CD4-positive, CD25-positive, alpha-beta regulatory T cell (primary cell): ENCODE results near the gene ELMO1. TPM values are rescaled to one million over a fixed set of nuclear protein-coding genes. Genes with fewer than 3 reads are reported as not detected.

ENCODE experiments used
- ATAC-seq, 2 donors: fragments of 150-1000 bp; cut with Tn5 transposase; one replicate each; pipeline ENCODE4 v1.10.0; 2021; ENCODE audit warnings: low read depth in 2 of 2, moderate number of reproducible peaks in 2 of 2, moderate library complexity in 1 of 2
- DNase-seq, 3 donors: peaks; one replicate each; pipeline versions ENCODE4 v3.0.0 to v3.0.0-alpha.2; 2012 to 2022; ENCODE audit warnings: mixed read lengths in 1 of 3
- H3K27ac ChIP-seq: one replicate; pipeline ENCODE4 v1.7.0; 2013; ENCODE audit warnings: mild to moderate bottlenecking, low read length; ENCODE audit not compliant: insufficient read depth, poor library complexity, severe bottlenecking
- H3K27me3 ChIP-seq: one replicate; pipeline ENCODE4 v1.7.0; 2013; ENCODE audit warnings: low read length; ENCODE audit not compliant: control insufficient read depth, insufficient read depth
- H3K36me3 ChIP-seq: one replicate; pipeline ENCODE4 v1.7.0; 2013; ENCODE audit warnings: mild to moderate bottlenecking, low read length, moderate library complexity; ENCODE audit not compliant: control insufficient read depth, insufficient read depth
- H3K4me1 ChIP-seq: 2 replicates; pipeline ENCODE4 v1.7.0; 2013; ENCODE audit warnings: mild to moderate bottlenecking, low read length; ENCODE audit not compliant: insufficient read depth, control insufficient read depth, poor library complexity, severe bottlenecking
- H3K4me3 ChIP-seq: one replicate; pipeline ENCODE4 v1.7.0; 2013; ENCODE audit warnings: low read depth, mild to moderate bottlenecking, low read length, moderate library complexity
- H3K9me3 ChIP-seq, 2 experiments: 1 replicate in 1 of 2; 2 replicates in 1 of 2; pipeline ENCODE4 v1.7.0; 2013; ENCODE audit warnings: low read length in 2 of 2, mild to moderate bottlenecking in 1 of 2, moderate library complexity in 1 of 2; ENCODE audit not compliant: control insufficient read depth in 2 of 2
- H3K27ac Mint-ChIP-seq, 3 donors: one replicate each; pipeline ENCODE4 v1.8.0; 2020 to 2022; ENCODE audit warnings: mild to moderate bottlenecking in 3 of 3, mixed read lengths in 3 of 3, moderate library complexity in 2 of 3
- H3K27me3 Mint-ChIP-seq: one replicate; pipeline ENCODE4 v1.8.0; 2022; ENCODE audit warnings: mild to moderate bottlenecking, mixed read lengths
- H3K36me3 Mint-ChIP-seq: one replicate; pipeline ENCODE4 v1.8.0; 2020; ENCODE audit warnings: mixed read lengths
- H3K4me1 Mint-ChIP-seq, 4 donors: one replicate each; pipeline ENCODE4 v1.8.0; 2020 to 2022; ENCODE audit warnings: mixed read lengths in 4 of 4, mild to moderate bottlenecking in 1 of 4
- H3K4me3 Mint-ChIP-seq, 4 donors: one replicate each; pipeline ENCODE4 v1.8.0; 2020 to 2022; ENCODE audit warnings: mild to moderate bottlenecking in 4 of 4, mixed read lengths in 4 of 4, moderate library complexity in 3 of 4
- H3K9me3 Mint-ChIP-seq, 7 donors: one replicate each; pipeline ENCODE4 v1.8.0; 2020 to 2022; ENCODE audit warnings: mixed read lengths in 7 of 7, mild to moderate bottlenecking in 3 of 7, moderate library complexity in 2 of 7
- polyA plus RNA-seq, 4 donors: library from polyadenylated mRNA; unstranded; fragments of 300-500 nt; fragmentation: Illumina TruSeq; gene quantifications; one replicate each; pipeline ENCODE4 v1.2.3, GENCODE V29; 2021
- total RNA-seq: library from RNA; stranded (reverse); gene quantifications from one replicate; pipeline ENCODE4 v1.2.3, GENCODE V29; 2022

The ELMO1 gene
- total and polyA plus RNA-seq, 5 donors from 2014 or later = 39.5 to 162 (median 53.5) TPM

- H3K36me3 ChIP-seq = no peaks in the 10 kb centered on the region
Observed at GRCh38 chr7:36831049-36831448, 617.6 kb downstream of the ELMO1 start.

GRCh38 chr7:36827726-36828703, 620.6 kb downstream of the ELMO1 start:
- H3K36me3 ChIP-seq = no peaks in the 10 kb centered on the region
- H3K4me1 Mint-ChIP-seq = no peaks in the 10 kb centered on the region
- H3K36me3 Mint-ChIP-seq = no peaks in the 10 kb centered on the region
- H3K27ac ChIP-seq = no peak overlapping the region
- H3K27ac Mint-ChIP-seq = no peak overlapping the region
- H3K9me3 ChIP-seq = no peaks in the 10 kb centered on the region
- no peak for ATAC-seq
- H3K27me3 ChIP-seq = no peaks in the 10 kb centered on the region
- no peak overlapping the region for H3K4me3 ChIP-seq
- DNase-seq = no peak
- no peaks in the 10 kb centered on the region for H3K27me3 Mint-ChIP-seq
- H3K4me1 ChIP-seq = no peaks in the 10 kb centered on the region
- H3K9me3 Mint-ChIP-seq = peaks cover 0 to 3% (median 0%) of the 10 kb centered on the region in 7 donors
- no peak overlapping the region for H3K4me3 Mint-ChIP-seq

More at GRCh38 chr7:36831049-36831448, 617.6 kb downstream of the ELMO1 start:
- no peaks in the 10 kb centered on the region for H3K27me3 ChIP-seq
- Mint-ChIP-seq H3K4me1 (no peaks in the 10 kb centered on the region), H3K4me3 (no peak overlapping the region), H3K9me3 (peaks cover 0 to 4% (median 1%) of the 10 kb centered on the region in 7 donors), H3K27me3 (no peaks in the 10 kb centered on the region), H3K36me3 (peaks cover 5% of the 10 kb centered on the region), H3K27ac (no peak overlapping the region)
- ATAC-seq (no peak), DNase-seq (no peak)
- no peak overlapping the region for H3K27ac ChIP-seq
- no peak overlapping the region for H3K4me3 ChIP-seq
- H3K4me1 ChIP-seq = no peaks in the 10 kb centered on the region
- H3K9me3 ChIP-seq = no peaks in the 10 kb centered on the region

- H3K27me3 Mint-ChIP-seq = no peaks in the 10 kb centered on the region
Observed at GRCh38 chr7:36825501-36825900, 623.2 kb downstream of the ELMO1 start.

GRCh38 chr7:36823353-36823752, 625.3 kb downstream of the ELMO1 start:
- DNase-seq = no peak
- Histone ChIP-seq H3K36me3 (no peaks in the 10 kb centered on the region), H3K4me3 (no peak overlapping the region), H3K4me1 (no peaks in the 10 kb centered on the region), H3K27ac (no peak overlapping the region), H3K9me3 (no peaks in the 10 kb centered on the region), H3K27me3 (no peaks in the 10 kb centered on the region)
- Mint-ChIP-seq H3K4me3 (no peak overlapping the region), H3K4me1 (no peaks in the 10 kb centered on the region), H3K36me3 (no peaks in the 10 kb centered on the region), H3K27me3 (no peaks in the 10 kb centered on the region), H3K27ac (no peak overlapping the region), H3K9me3 (peaks cover 0 to 4% (median 1%) of the 10 kb centered on the region in 7 donors)
- no peak for ATAC-seq

More at GRCh38 chr7:36825501-36825900, 623.2 kb downstream of the ELMO1 start:
- ATAC-seq = no peak
- Histone ChIP-seq H3K36me3 (no peaks in the 10 kb centered on the region), H3K4me3 (no peak overlapping the region), H3K4me1 (no peaks in the 10 kb centered on the region), H3K27ac (no peak overlapping the region), H3K9me3 (no peaks in the 10 kb centered on the region), H3K27me3 (no peaks in the 10 kb centered on the region)
- Mint-ChIP-seq H3K4me1 (no peaks in the 10 kb centered on the region), H3K4me3 (no peak overlapping the region), H3K27ac (no peak overlapping the region), H3K9me3 (peaks cover 0 to 1% (median 0%) of the 10 kb centered on the region in 7 donors), H3K36me3 (no peaks in the 10 kb centered on the region)
- DNase-seq = no peak

- H3K4me1 Mint-ChIP-seq = no peaks in the 10 kb centered on the region
- Histone ChIP-seq H3K9me3 (no peaks in the 10 kb centered on the region), H3K27me3 (no peaks in the 10 kb centered on the region), H3K4me3 (no peak overlapping the region), H3K36me3 (no peaks in the 10 kb centered on the region), H3K4me1 (no peaks in the 10 kb centered on the region), H3K27ac (no peak overlapping the region)
- H3K4me3 Mint-ChIP-seq = no peak overlapping the region
- no peak for DNase-seq
- ATAC-seq = no peak
- no peaks in the 10 kb centered on the region for H3K27me3 Mint-ChIP-seq
- no peaks in the 10 kb centered on the region for H3K36me3 Mint-ChIP-seq
- peaks cover 0 to 4% (median 0%) of the 10 kb centered on the region in 7 donors for H3K9me3 Mint-ChIP-seq
- H3K27ac Mint-ChIP-seq = no peak overlapping the region
Observed at GRCh38 chr7:36821617-36822016, 627.0 kb downstream of the ELMO1 start.

- Mint-ChIP-seq H3K36me3 (no peaks in the 10 kb centered on the region), H3K4me3 (no peak overlapping the region), H3K4me1 (no peaks in the 10 kb centered on the region), H3K27ac (no peak overlapping the region), H3K27me3 (no peaks in the 10 kb centered on the region), H3K9me3 (peaks cover 0 to 4% (median 0%) of the 10 kb centered on the region in 7 donors)
- Histone ChIP-seq H3K9me3 (no peaks in the 10 kb centered on the region), H3K27me3 (no peaks in the 10 kb centered on the region), H3K4me1 (no peaks in the 10 kb centered on the region), H3K27ac (no peak overlapping the region), H3K4me3 (no peak overlapping the region), H3K36me3 (no peaks in the 10 kb centered on the region)
- ATAC-seq (no peak), DNase-seq (no peak)
Observed at GRCh38 chr7:36820527-36821170, 628.0 kb downstream of the ELMO1 start.

GRCh38 chr7:36819639-36820038, 629.0 kb downstream of the ELMO1 start:
- H3K4me3 ChIP-seq = no peak overlapping the region
- ATAC-seq (no peak), DNase-seq (no peak)
- no peak overlapping the region for H3K27ac Mint-ChIP-seq
- H3K4me3 Mint-ChIP-seq = no peak overlapping the region
- H3K36me3 Mint-ChIP-seq = no peaks in the 10 kb centered on the region
- H3K27me3 ChIP-seq = no peaks in the 10 kb centered on the region
- no peaks in the 10 kb centered on the region for H3K9me3 ChIP-seq
- no peaks in the 10 kb centered on the region for H3K4me1 Mint-ChIP-seq
- no peaks in the 10 kb centered on the region for H3K27me3 Mint-ChIP-seq
- H3K27ac ChIP-seq = no peak overlapping the region
- H3K36me3 ChIP-seq = no peaks in the 10 kb centered on the region
- H3K9me3 Mint-ChIP-seq = peaks cover 0 to 4% (median 0%) of the 10 kb centered on the region in 7 donors
- no peaks in the 10 kb centered on the region for H3K4me1 ChIP-seq
